WTC11 (cell line): ENCODE measurements around the gene CINP. TPM values are rescaled to one million over a fixed set of nuclear protein-coding genes. Genes with fewer than 3 reads are reported as not detected.
A peak's percentile ranks its signal among the peaks of the same experiment; 100 is the strongest.

Experiments
- ATAC-seq: fragments of 200-7000 bp; cut with Tn5 transposase; 2 replicates; pipeline ENCODE4 v1.10.0; 2021; ENCODE audit warnings: mild to moderate bottlenecking, moderate library complexity
- CTCF ChIA-PET: fragments of 300-600 bp; sonication (Branson Sonifier 250); formaldehyde crosslinking; loops from one replicate; lab custom pipeline; 2021; ENCODE audit warnings: antibody characterized with exemption; lab: Charles Lee
- POLR2A ChIA-PET: fragments of 350-600 bp; sonication (Branson Sonifier 250); formaldehyde crosslinking; loops from one replicate; lab custom pipeline; 2021; ENCODE audit warnings: antibody characterized with exemption; lab: Charles Lee
- DNase-seq: peaks from one replicate; pipeline ENCODE4 v3.0.0; 2021; ENCODE audit warnings: low spot score
- H3K27ac Mint-ChIP-seq: 2 replicates; pipeline ENCODE4 v1.8.0; 2021; ENCODE audit warnings: mixed read lengths
- H3K27me3 Mint-ChIP-seq: 2 replicates; pipeline ENCODE4 v1.8.0; 2021; ENCODE audit warnings: low read depth, mild to moderate bottlenecking, moderate library complexity, mixed read lengths
- H3K36me3 Mint-ChIP-seq: 2 replicates; pipeline ENCODE4 v1.8.0; 2021; ENCODE audit warnings: mixed read lengths
- H3K4me1 Mint-ChIP-seq: 2 replicates; pipeline ENCODE4 v1.8.0; 2022; ENCODE audit warnings: mixed read lengths
- H3K4me3 Mint-ChIP-seq: 2 replicates; pipeline ENCODE4 v1.8.0; 2021; ENCODE audit warnings: mild to moderate bottlenecking, moderate library complexity, mixed read lengths
- H3K9me3 Mint-ChIP-seq: 2 replicates; pipeline ENCODE4 v1.8.0; 2021; ENCODE audit warnings: mixed read lengths
- ATF1 ChIP-seq: sonication (generic); formaldehyde crosslinking; IDR thresholded peaks from 2 replicates; pipeline ENCODE4 v1.8.1; 2023; ENCODE audit warnings: mild to moderate bottlenecking, moderate library complexity, missing genetic modification reagents
- CREB1 ChIP-seq: sonication (generic); formaldehyde crosslinking; IDR thresholded peaks from 2 replicates; pipeline ENCODE4 v1.8.0; 2023; ENCODE audit warnings: mild to moderate bottlenecking, missing genetic modification reagents
- EMX1 ChIP-seq: fragments of 250-450 bp; sonication (Bioruptor Pico); IDR thresholded peaks from 2 replicates; pipeline ENCODE4 v1.8.0; 2021; ENCODE audit warnings: mild to moderate bottlenecking
- ETV6 ChIP-seq: sonication (generic); formaldehyde crosslinking; IDR thresholded peaks from 2 replicates; pipeline ENCODE4 v1.8.1; 2022; ENCODE audit warnings: mild to moderate bottlenecking, missing genetic modification reagents
- FOXK1 ChIP-seq: sonication (generic); formaldehyde crosslinking; IDR thresholded peaks from 2 replicates; pipeline ENCODE4 v1.8.0; 2022; ENCODE audit warnings: mild to moderate bottlenecking, moderate library complexity, missing genetic modification reagents
- GABPB1 ChIP-seq: sonication (generic); formaldehyde crosslinking; IDR thresholded peaks from 2 replicates; pipeline ENCODE4 v1.8.1; 2023; ENCODE audit warnings: mild to moderate bottlenecking, missing genetic modification reagents
- GRHL2 ChIP-seq: fragments of 250-450 bp; sonication (Bioruptor Pico); IDR thresholded peaks from 2 replicates; pipeline ENCODE4 v1.8.0; 2022; ENCODE audit warnings: mild to moderate bottlenecking, moderate library complexity; ENCODE audit not compliant: insufficient replicate concordance, severe bottlenecking
- IRF2 ChIP-seq: sonication (generic); formaldehyde crosslinking; IDR thresholded peaks from 2 replicates; pipeline ENCODE4 v1.8.0; 2022; ENCODE audit warnings: low read depth, missing genetic modification reagents, borderline replicate concordance
- NFE2L1 ChIP-seq: sonication (generic); formaldehyde crosslinking; IDR thresholded peaks from 2 replicates; pipeline ENCODE4 v1.8.1; 2023; ENCODE audit warnings: missing genetic modification reagents
- NR3C1 ChIP-seq: sonication (generic); formaldehyde crosslinking; conservative IDR thresholded peaks from 2 replicates; pipeline ENCODE4 v1.8.1; 2023; ENCODE audit warnings: low read depth, mild to moderate bottlenecking, missing genetic modification reagents
- OVOL2 ChIP-seq: fragments of 250-450 bp; sonication (Bioruptor Pico); IDR thresholded peaks from 2 replicates; pipeline ENCODE4 v1.9.0; 2021; ENCODE audit warnings: mild to moderate bottlenecking, borderline replicate concordance
- PRRX2 ChIP-seq: fragments of 250-450 bp; sonication (Bioruptor Pico); IDR thresholded peaks from 2 replicates; pipeline ENCODE4 v1.8.0; 2021; ENCODE audit warnings: mild to moderate bottlenecking
- RORB ChIP-seq: fragments of 250-450 bp; sonication (Bioruptor Pico); IDR thresholded peaks from 2 replicates; pipeline ENCODE4 v1.9.0; 2021; ENCODE audit warnings: mild to moderate bottlenecking
- SMAD3 ChIP-seq: sonication (generic); formaldehyde crosslinking; IDR thresholded peaks from 2 replicates; pipeline ENCODE4 v1.8.0; 2022; ENCODE audit warnings: missing genetic modification reagents, mild to moderate bottlenecking, borderline replicate concordance
- SMAD4 ChIP-seq: sonication (generic); formaldehyde crosslinking; IDR thresholded peaks from 2 replicates; pipeline ENCODE4 v1.8.0; 2022; ENCODE audit warnings: mild to moderate bottlenecking, missing genetic modification reagents
- TEAD1 ChIP-seq: sonication (generic); formaldehyde crosslinking; IDR thresholded peaks from 2 replicates; pipeline ENCODE4 v1.8.0; 2022; ENCODE audit warnings: mild to moderate bottlenecking, missing genetic modification reagents
- ZNF219 ChIP-seq: sonication (generic); formaldehyde crosslinking; IDR thresholded peaks from 2 replicates; pipeline ENCODE4 v1.8.0; 2023; ENCODE audit warnings: missing genetic modification reagents, mild to moderate bottlenecking, borderline replicate concordance
- ZNF232 ChIP-seq: sonication (generic); formaldehyde crosslinking; IDR thresholded peaks from 2 replicates; pipeline ENCODE4 v1.8.0; 2022; ENCODE audit warnings: mild to moderate bottlenecking, missing genetic modification reagents
- total RNA-seq: library from RNA; stranded (reverse); gene quantifications from 3 replicates; pipeline ENCODE4 v1.2.3, GENCODE V29; 2021
- TF ChIP-seq, protein P1 (sequence below): sonication (generic); formaldehyde crosslinking; IDR thresholded peaks from 2 replicates; pipeline ENCODE4 v1.8.1; 2023; ENCODE audit warnings: mild to moderate bottlenecking, missing genetic modification reagents
- TF ChIP-seq, protein P2 (sequence below): sonication (generic); formaldehyde crosslinking; IDR thresholded peaks from 2 replicates; pipeline ENCODE4 v1.8.1; 2023; ENCODE audit warnings: mild to moderate bottlenecking, missing genetic modification reagents, borderline replicate concordance
- TF ChIP-seq, protein P3 (sequence below): sonication (generic); formaldehyde crosslinking; IDR thresholded peaks from 2 replicates; pipeline ENCODE4 v1.8.1; 2022; ENCODE audit warnings: low read depth, mild to moderate bottlenecking, moderate library complexity, missing genetic modification reagents, borderline replicate concordance
- TF ChIP-seq, protein P4 (sequence below): sonication (generic); formaldehyde crosslinking; IDR thresholded peaks from 2 replicates; pipeline ENCODE4 v1.8.0; 2022; ENCODE audit warnings: mild to moderate bottlenecking, missing genetic modification reagents
- TF ChIP-seq, protein P5 (sequence below): sonication (generic); formaldehyde crosslinking; IDR thresholded peaks from 2 replicates; pipeline ENCODE4 v1.8.1; 2023; ENCODE audit warnings: mild to moderate bottlenecking, missing genetic modification reagents, moderate library complexity
- TF ChIP-seq, protein P6 (sequence below): sonication (generic); formaldehyde crosslinking; IDR thresholded peaks from 2 replicates; pipeline ENCODE4 v1.8.0; 2022; ENCODE audit warnings: mild to moderate bottlenecking, missing genetic modification reagents
- TF ChIP-seq, protein P7 (sequence below): sonication (generic); formaldehyde crosslinking; IDR thresholded peaks from 2 replicates; pipeline ENCODE4 v1.8.1; 2022; ENCODE audit warnings: low read depth, missing genetic modification reagents, borderline replicate concordance

CINP gene
- total RNA-seq, 1 experiment from 2014 or later, result 38.3 TPM

DNA sequence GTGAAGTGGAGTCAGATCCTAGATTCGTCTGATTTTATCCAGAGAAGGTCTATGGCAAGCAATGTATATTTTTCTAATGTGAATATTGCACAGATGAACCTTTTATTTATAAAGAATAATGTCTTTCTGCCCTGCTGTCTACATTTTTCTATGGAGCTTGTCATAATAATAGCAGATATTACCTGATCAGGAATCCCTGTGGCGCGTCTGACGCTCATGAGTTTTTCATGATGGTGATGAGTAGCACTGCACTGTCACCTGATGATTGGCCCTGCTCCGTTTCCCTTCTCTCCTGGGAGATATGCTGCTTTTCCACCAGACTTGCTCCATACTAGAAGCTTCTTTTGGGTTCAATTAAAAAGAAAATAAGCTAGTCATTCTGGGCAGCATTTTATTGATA, 20.5 kb downstream of the CINP start:
- no peaks in the 10 kb centered on the region; the same call in 1 of the 2 replicates for H3K4me1 Mint-ChIP-seq
- H3K36me3 Mint-ChIP-seq, result peaks cover 22% of the 10 kb centered on the region
- POLR2A ChIA-PET, result no interaction called here
- DNase-seq (no peak), ATAC-seq (no peak)
- peak overlapping the region; percentile 74; the same call in 1 of the 2 replicates for H3K27ac Mint-ChIP-seq
- no peaks in the 10 kb centered on the region for H3K9me3 Mint-ChIP-seq
- CTCF ChIA-PET, result interaction anchor here (0.6 to 1.2 kb wide), 2 partner anchors 95 to 1108 kb away, joined by 3 to 4 read pairs; no protein-coding TSS in a partner anchor
- no peaks in the 10 kb centered on the region for H3K27me3 Mint-ChIP-seq
- H3K4me3 Mint-ChIP-seq, result no peak overlapping the region
- TF ChIP-seq RORB (CRISPR knock-in tag) (no peak), SMAD3 (CRISPR knock-in tag) (no peak), IRF2 (no peak), FOXK1 (CRISPR knock-in tag) (no peak), GRHL2 (CRISPR knock-in tag) (no peak)
- TF ChIP-seq, protein P1, sequence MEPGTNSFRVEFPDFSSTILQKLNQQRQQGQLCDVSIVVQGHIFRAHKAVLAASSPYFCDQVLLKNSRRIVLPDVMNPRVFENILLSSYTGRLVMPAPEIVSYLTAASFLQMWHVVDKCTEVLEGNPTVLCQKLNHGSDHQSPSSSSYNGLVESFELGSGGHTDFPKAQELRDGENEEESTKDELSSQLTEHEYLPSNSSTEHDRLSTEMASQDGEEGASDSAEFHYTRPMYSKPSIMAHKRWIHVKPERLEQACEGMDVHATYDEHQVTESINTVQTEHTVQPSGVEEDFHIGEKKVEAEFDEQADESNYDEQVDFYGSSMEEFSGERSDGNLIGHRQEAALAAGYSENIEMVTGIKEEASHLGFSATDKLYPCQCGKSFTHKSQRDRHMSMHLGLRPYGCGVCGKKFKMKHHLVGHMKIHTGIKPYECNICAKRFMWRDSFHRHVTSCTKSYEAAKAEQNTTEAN (CRISPR knock-in tag), result no peak
- TF ChIP-seq, all 79 proteins: peak for 0

DNA sequence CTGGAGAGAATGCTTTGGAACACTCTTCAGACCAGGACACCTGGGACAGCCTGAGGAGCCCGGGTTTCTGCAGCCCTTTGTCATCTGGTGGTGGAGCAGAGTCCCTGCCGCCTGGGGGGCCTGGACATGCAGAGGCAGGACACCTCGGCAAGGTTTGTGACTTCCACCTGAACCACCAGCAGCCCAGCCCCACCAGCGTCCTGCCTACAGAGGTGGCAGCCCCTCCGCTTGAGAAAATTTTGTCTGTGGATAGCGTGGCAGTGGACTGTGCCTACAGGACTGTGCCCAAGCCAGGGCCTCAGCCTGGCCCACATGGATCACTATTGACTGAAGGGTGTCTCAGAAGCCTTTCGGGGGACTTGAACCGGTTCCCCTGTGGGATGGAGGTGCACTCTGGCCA, 21.1 kb downstream of the CINP start:
- Mint-ChIP-seq H3K4me3 (no peak overlapping the region), H3K9me3 (no peaks in the 10 kb centered on the region), H3K36me3 (peaks cover 19% of the 10 kb centered on the region), H3K27me3 (no peaks in the 10 kb centered on the region), H3K27ac (no peak overlapping the region), H3K4me1 (no peaks in the 10 kb centered on the region; the same call in 1 of the 2 replicates)
- ATAC-seq, result no peak
- POLR2A ChIA-PET, result no interaction called here
- CTCF ChIA-PET, result interaction anchor here (1.2 kb wide), 1 partner anchor 96 kb away, joined by 3 read pairs; no protein-coding TSS in a partner anchor
- DNase-seq, result no peak
- TF ChIP-seq ZNF232 (no peak), EMX1 (CRISPR knock-in tag) (no peak), IRF2 (no peak)
- TF ChIP-seq, protein P2, sequence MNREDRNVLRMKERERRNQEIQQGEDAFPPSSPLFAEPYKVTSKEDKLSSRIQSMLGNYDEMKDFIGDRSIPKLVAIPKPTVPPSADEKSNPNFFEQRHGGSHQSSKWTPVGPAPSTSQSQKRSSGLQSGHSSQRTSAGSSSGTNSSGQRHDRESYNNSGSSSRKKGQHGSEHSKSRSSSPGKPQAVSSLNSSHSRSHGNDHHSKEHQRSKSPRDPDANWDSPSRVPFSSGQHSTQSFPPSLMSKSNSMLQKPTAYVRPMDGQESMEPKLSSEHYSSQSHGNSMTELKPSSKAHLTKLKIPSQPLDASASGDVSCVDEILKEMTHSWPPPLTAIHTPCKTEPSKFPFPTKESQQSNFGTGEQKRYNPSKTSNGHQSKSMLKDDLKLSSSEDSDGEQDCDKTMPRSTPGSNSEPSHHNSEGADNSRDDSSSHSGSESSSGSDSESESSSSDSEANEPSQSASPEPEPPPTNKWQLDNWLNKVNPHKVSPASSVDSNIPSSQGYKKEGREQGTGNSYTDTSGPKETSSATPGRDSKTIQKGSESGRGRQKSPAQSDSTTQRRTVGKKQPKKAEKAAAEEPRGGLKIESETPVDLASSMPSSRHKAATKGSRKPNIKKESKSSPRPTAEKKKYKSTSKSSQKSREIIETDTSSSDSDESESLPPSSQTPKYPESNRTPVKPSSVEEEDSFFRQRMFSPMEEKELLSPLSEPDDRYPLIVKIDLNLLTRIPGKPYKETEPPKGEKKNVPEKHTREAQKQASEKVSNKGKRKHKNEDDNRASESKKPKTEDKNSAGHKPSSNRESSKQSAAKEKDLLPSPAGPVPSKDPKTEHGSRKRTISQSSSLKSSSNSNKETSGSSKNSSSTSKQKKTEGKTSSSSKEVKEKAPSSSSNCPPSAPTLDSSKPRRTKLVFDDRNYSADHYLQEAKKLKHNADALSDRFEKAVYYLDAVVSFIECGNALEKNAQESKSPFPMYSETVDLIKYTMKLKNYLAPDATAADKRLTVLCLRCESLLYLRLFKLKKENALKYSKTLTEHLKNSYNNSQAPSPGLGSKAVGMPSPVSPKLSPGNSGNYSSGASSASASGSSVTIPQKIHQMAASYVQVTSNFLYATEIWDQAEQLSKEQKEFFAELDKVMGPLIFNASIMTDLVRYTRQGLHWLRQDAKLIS (CRISPR knock-in tag), result no peak
- TF ChIP-seq, protein P3, sequence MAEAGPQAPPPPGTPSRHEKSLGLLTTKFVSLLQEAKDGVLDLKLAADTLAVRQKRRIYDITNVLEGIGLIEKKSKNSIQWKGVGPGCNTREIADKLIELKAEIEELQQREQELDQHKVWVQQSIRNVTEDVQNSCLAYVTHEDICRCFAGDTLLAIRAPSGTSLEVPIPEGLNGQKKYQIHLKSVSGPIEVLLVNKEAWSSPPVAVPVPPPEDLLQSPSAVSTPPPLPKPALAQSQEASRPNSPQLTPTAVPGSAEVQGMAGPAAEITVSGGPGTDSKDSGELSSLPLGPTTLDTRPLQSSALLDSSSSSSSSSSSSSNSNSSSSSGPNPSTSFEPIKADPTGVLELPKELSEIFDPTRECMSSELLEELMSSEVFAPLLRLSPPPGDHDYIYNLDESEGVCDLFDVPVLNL (CRISPR knock-in tag), result no peak
- TF ChIP-seq, protein P4, sequence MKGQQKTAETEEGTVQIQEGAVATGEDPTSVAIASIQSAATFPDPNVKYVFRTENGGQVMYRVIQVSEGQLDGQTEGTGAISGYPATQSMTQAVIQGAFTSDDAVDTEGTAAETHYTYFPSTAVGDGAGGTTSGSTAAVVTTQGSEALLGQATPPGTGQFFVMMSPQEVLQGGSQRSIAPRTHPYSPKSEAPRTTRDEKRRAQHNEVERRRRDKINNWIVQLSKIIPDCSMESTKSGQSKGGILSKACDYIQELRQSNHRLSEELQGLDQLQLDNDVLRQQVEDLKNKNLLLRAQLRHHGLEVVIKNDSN, result no peak

DNA sequence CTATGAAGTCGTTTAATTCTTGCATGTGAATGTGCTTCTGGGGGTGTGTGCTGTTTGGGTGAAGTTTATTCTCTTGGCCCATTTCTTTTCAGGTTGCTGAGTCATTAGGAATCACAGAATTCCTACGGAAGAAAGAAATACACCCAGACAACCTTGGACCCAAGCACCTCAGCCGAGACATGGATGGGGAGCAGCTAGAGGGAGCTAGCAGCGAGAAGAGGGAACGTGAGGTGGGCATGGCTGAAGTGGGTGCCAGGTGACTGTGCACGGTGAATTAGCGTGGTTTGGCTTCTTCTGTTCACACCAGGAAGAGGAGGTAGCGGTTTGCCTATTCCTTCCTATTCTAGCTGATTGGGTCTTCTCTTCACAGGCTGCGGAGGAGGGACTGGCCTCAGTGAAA, 24.0 kb downstream of the CINP start:
- no peaks in the 10 kb centered on the region for H3K9me3 Mint-ChIP-seq
- no peak overlapping the region for H3K4me3 Mint-ChIP-seq
- ATAC-seq (peak; percentile 67), DNase-seq (no peak)
- ChIA-PET POLR2A (no interaction called here), CTCF (interaction anchor here (0.5 to 0.7 kb wide), 2 partner anchors 29 to 42 kb away, joined by 3 to 4 read pairs; no protein-coding TSS in a partner anchor)
- peak overlapping the region; percentile 41 for H3K27ac Mint-ChIP-seq
- no peaks in the 10 kb centered on the region; the same call in 1 of the 2 replicates for H3K4me1 Mint-ChIP-seq
- no peaks in the 10 kb centered on the region for H3K27me3 Mint-ChIP-seq
- H3K36me3 Mint-ChIP-seq, result peaks cover 28% of the 10 kb centered on the region
- TF ChIP-seq PRRX2 (CRISPR knock-in tag), result no peak
- no peak for TF ChIP-seq TEAD1
- TF ChIP-seq, protein P5, sequence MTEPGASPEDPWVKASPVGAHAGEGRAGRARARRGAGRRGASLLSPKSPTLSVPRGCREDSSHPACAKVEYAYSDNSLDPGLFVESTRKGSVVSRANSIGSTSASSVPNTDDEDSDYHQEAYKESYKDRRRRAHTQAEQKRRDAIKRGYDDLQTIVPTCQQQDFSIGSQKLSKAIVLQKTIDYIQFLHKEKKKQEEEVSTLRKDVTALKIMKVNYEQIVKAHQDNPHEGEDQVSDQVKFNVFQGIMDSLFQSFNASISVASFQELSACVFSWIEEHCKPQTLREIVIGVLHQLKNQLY (CRISPR knock-in tag), result no peak
- no peak for TF ChIP-seq CREB1 (CRISPR knock-in tag)
- TF ChIP-seq SMAD4 (CRISPR knock-in tag), result no peak
- TF ChIP-seq NR3C1 (CRISPR knock-in tag), result no peak
- no peak for TF ChIP-seq ZNF219 (CRISPR knock-in tag)
- no peak for TF ChIP-seq NFE2L1 (CRISPR knock-in tag)
- no peak for TF ChIP-seq ATF1
- TF ChIP-seq ETV6, result no peak
- TF ChIP-seq, protein P6, sequence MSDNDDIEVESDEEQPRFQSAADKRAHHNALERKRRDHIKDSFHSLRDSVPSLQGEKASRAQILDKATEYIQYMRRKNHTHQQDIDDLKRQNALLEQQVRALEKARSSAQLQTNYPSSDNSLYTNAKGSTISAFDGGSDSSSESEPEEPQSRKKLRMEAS (CRISPR knock-in tag), result no peak
- TF ChIP-seq, protein P7, sequence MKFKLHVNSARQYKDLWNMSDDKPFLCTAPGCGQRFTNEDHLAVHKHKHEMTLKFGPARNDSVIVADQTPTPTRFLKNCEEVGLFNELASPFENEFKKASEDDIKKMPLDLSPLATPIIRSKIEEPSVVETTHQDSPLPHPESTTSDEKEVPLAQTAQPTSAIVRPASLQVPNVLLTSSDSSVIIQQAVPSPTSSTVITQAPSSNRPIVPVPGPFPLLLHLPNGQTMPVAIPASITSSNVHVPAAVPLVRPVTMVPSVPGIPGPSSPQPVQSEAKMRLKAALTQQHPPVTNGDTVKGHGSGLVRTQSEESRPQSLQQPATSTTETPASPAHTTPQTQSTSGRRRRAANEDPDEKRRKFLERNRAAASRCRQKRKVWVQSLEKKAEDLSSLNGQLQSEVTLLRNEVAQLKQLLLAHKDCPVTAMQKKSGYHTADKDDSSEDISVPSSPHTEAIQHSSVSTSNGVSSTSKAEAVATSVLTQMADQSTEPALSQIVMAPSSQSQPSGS (CRISPR knock-in tag), result no peak
- no peak for TF ChIP-seq GABPB1 (CRISPR knock-in tag)
- no peak for TF ChIP-seq OVOL2
